Measurements from ENCODE around the gene IFT43. TPM values are rescaled to one million over a fixed set of nuclear protein-coding genes. Genes with fewer than 3 reads are reported as not detected.

The IFT43 gene
- polyA plus RNA-seq, 1 of the 3 experiments (the other 2 are of a cell fraction) = 78.8 TPM

DNA sequence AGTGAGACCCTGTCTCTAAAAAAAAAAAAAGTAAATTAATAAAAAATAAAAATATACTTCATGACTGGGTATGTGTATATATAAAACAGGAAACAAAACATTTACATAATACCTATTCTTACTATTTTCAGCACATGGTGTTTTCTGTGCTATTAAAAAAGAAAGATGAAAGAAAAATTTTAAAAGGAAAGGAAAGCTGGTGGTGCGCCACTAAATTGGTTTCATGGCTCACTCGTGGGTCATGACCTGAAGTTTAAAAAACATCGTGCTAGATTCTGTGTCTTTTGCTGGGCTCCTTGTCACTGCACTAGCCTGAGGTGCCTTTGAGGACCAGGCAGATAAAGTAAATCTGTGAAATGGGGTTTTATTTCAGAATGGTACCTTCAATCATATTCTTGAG is 69.8 kb downstream of the IFT43 start:
- ChIA-PET CTCF (interaction anchor here (1.0 to 3.1 kb wide), 6 partner anchors 8 to 332 kb away, joined by 3 to 10 read pairs (median 4); no protein-coding TSS in a partner anchor), POLR2A (no interaction called here)
- H3K9ac ChIP-seq = no peak overlapping the region
- H3K27ac ChIP-seq (ENCODE audit: low read depth in 2 of 2, low read length in 1 of 2) = no peak overlapping the region
- no peak overlapping the region for H2AFZ ChIP-seq (ENCODE audit: low read depth)
- H3F3A ChIP-seq (replicated peaks; ENCODE audit: insufficient read depth) = no peaks in the 10 kb centered on the region
- DNase-seq = no peak
- WGBS (ENCODE audit: low lambda C conversion rate) = 63% methylated on average over 3 of the region's 3 CpGs
- no peaks in the 10 kb centered on the region for H3K9me2 ChIP-seq
- H3K9me3 ChIP-seq = no peaks in the 10 kb centered on the region
- H3K27me3 ChIP-seq (ENCODE audit: insufficient read depth) = no peaks in the 10 kb centered on the region
- no peak overlapping the region for H3K4me2 ChIP-seq
- H3K4me1 ChIP-seq (ENCODE audit: control insufficient read depth in 1 of 2, insufficient read depth in 2 of 2, low read depth in 1 of 2, low read length in 1 of 2) = peaks cover 0 to 14% of the 10 kb centered on the region in 2 experiments; a peak in 2 of 4 replicates
- H4K20me1 ChIP-seq (ENCODE audit: insufficient read depth) = 0 out of 2 replicates have a peak, but pooled peaks cover 3% of the 10 kb centered on the region
- no peak overlapping the region for H3K4me3 ChIP-seq (ENCODE audit: low read depth in 2 of 2, low read length in 1 of 2)
- H3K36me3 ChIP-seq (replicated peaks in 1 of 2; ENCODE audit: control insufficient read depth in 1 of 2, insufficient read depth in 2 of 2, low read length in 1 of 2) = peaks cover 0 to 14% of the 10 kb centered on the region in 2 experiments
- TF ChIP-seq MEF2A (IDR thresholded peaks at IDR 0.05; ENCODE audit: borderline replicate concordance, low read depth) (no peak), RCOR1 (IDR thresholded peaks at IDR 0.05; ENCODE audit: low read length) (no peak), RXRA (IDR thresholded peaks at IDR 0.05; ENCODE audit: borderline replicate concordance, low read depth) (no peak), EZH2phosphoT487 (IDR thresholded peaks at IDR 0.05; ENCODE audit: borderline replicate concordance, low read depth) (no peak), NFIC (IDR thresholded peaks at IDR 0.05; ENCODE audit: borderline replicate concordance) (no peak), FOSL2 (IDR thresholded peaks at IDR 0.05; ENCODE audit: borderline replicate concordance, low read depth) (no peak), TEAD4 (IDR thresholded peaks at IDR 0.05; ENCODE audit: borderline replicate concordance, insufficient read depth) (no peak), MXI1 (IDR thresholded peaks at IDR 0.05; ENCODE audit: low read depth, low read length) (no peak), CHD2 (IDR thresholded peaks at IDR 0.05; ENCODE audit: low read length, partially characterized antibody) (no peak), GABPA (IDR thresholded peaks at IDR 0.05; ENCODE audit: low read depth) (no peak), RAD21 (IDR thresholded peaks at IDR 0.05; ENCODE audit: low read length) (no peak), FOXJ3 (CRISPR knock-in tag; IDR thresholded peaks at IDR 0.05) (no peak)
- TF ChIP-seq, protein P1, sequence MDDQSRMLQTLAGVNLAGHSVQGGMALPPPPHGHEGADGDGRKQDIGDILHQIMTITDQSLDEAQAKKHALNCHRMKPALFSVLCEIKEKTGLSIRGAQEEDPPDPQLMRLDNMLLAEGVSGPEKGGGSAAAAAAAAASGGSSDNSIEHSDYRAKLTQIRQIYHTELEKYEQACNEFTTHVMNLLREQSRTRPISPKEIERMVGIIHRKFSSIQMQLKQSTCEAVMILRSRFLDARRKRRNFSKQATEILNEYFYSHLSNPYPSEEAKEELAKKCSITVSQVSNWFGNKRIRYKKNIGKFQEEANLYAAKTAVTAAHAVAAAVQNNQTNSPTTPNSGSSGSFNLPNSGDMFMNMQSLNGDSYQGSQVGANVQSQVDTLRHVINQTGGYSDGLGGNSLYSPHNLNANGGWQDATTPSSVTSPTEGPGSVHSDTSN (IDR thresholded peaks at IDR 0.05) = no peak
- TF ChIP-seq, protein P2, sequence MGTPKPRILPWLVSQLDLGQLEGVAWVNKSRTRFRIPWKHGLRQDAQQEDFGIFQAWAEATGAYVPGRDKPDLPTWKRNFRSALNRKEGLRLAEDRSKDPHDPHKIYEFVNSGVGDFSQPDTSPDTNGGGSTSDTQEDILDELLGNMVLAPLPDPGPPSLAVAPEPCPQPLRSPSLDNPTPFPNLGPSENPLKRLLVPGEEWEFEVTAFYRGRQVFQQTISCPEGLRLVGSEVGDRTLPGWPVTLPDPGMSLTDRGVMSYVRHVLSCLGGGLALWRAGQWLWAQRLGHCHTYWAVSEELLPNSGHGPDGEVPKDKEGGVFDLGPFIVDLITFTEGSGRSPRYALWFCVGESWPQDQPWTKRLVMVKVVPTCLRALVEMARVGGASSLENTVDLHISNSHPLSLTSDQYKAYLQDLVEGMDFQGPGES (IDR thresholded peaks at IDR 0.05; ENCODE audit: low read depth, low read length) = no peak
- no peaks in the 10 kb centered on the region for H3K79me2 ChIP-seq (ENCODE audit: insufficient read depth)

DNA sequence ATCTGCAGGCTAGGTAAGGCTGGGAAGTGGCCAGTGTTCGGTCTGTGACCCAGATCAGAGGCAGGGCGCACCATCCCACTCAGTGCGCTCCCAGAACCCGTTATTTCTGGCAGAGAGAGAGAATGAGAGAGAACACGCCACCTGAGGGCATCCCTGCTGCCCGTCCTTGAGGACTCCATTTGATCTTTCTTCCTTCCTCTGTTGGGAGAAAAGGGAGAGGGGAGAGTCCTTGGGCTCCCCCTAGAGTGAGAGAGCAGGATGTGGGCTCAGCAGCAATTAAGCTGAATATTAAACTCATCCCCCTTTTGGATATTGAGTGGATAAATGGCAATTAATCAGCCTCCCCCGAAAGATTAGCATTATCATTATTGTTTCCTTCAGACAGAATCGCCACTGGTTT is 70.6 kb downstream of the IFT43 start:
- H3K79me2 ChIP-seq (ENCODE audit: insufficient read depth) = no peaks in the 10 kb centered on the region
- no peak overlapping the region for H3K9ac ChIP-seq
- 94% methylated on average over 8 of the region's 8 CpGs for WGBS (ENCODE audit: low lambda C conversion rate)
- peaks cover 0 to 11% of the 10 kb centered on the region in 2 experiments; a peak in 2 of 4 replicates for H3K4me1 ChIP-seq (ENCODE audit: control insufficient read depth in 1 of 2, insufficient read depth in 2 of 2, low read depth in 1 of 2, low read length in 1 of 2)
- H3K27me3 ChIP-seq (ENCODE audit: insufficient read depth) = no peaks in the 10 kb centered on the region
- no peaks in the 10 kb centered on the region for H3F3A ChIP-seq (replicated peaks; ENCODE audit: insufficient read depth)
- no peak overlapping the region for H3K4me3 ChIP-seq (ENCODE audit: low read depth in 2 of 2, low read length in 1 of 2)
- no peaks in the 10 kb centered on the region for H3K9me3 ChIP-seq
- no peak for TF ChIP-seq MXI1 (IDR thresholded peaks at IDR 0.05; ENCODE audit: low read depth, low read length)
- TF ChIP-seq, protein P3, sequence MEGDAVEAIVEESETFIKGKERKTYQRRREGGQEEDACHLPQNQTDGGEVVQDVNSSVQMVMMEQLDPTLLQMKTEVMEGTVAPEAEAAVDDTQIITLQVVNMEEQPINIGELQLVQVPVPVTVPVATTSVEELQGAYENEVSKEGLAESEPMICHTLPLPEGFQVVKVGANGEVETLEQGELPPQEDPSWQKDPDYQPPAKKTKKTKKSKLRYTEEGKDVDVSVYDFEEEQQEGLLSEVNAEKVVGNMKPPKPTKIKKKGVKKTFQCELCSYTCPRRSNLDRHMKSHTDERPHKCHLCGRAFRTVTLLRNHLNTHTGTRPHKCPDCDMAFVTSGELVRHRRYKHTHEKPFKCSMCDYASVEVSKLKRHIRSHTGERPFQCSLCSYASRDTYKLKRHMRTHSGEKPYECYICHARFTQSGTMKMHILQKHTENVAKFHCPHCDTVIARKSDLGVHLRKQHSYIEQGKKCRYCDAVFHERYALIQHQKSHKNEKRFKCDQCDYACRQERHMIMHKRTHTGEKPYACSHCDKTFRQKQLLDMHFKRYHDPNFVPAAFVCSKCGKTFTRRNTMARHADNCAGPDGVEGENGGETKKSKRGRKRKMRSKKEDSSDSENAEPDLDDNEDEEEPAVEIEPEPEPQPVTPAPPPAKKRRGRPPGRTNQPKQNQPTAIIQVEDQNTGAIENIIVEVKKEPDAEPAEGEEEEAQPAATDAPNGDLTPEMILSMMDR (IDR thresholded peaks at IDR 0.05) = peak; percentile 39; the same call in 1 of the 2 replicates
- TF ChIP-seq NFIC (IDR thresholded peaks at IDR 0.05; ENCODE audit: borderline replicate concordance) = no peak
- H2AFZ ChIP-seq (ENCODE audit: low read depth) = no peak overlapping the region
- no peaks in the 10 kb centered on the region for H3K9me2 ChIP-seq
- ChIA-PET CTCF (interaction anchor here (1.0 to 3.1 kb wide), 9 partner anchors 9 to 589 kb away, joined by 3 to 10 read pairs (median 4); no protein-coding TSS in a partner anchor), POLR2A (no interaction called here)
- H3K4me2 ChIP-seq = no peak overlapping the region
- H4K20me1 ChIP-seq (ENCODE audit: insufficient read depth) = no peaks in the 10 kb centered on the region
- H3K27ac ChIP-seq (ENCODE audit: low read depth in 2 of 2, low read length in 1 of 2) = no peak overlapping the region
- peaks cover 5 to 14% of the 10 kb centered on the region in 2 experiments for H3K36me3 ChIP-seq (replicated peaks in 1 of 2; ENCODE audit: control insufficient read depth in 1 of 2, insufficient read depth in 2 of 2, low read length in 1 of 2)
- no peak for DNase-seq

All from SK-N-SH (cell line).